Tibial artery (tissue), 4 donors: ENCODE results near the gene HNRNPH1.

Experiments used
- DNase-seq, 2 donors: peaks; one replicate each; pipeline ENCODE4 v3.0.0-alpha.2; 2019
- H3K27ac ChIP-seq, 2 donors: fragments of 200-600 bp; sonication (generic) in 1 of 2; 1 replicate in 1 of 2; 2 replicates in 1 of 2; pipeline ENCODE4 v1.5.1; 2018 to 2019; ENCODE audit warnings: mild to moderate bottlenecking in 1 of 2
- H3K27me3 ChIP-seq, 2 donors: fragments of 200-600 bp; sonication (generic) in 1 of 2; one replicate each; pipeline versions ENCODE4 v1.5.1 to v1.6.0; 2016 to 2019
- H3K36me3 ChIP-seq, 3 donors: fragments of 200-600 bp; sonication (generic) in 2 of 3; one replicate each; pipeline ENCODE4 v1.5.1; 2016 to 2019; ENCODE audit warnings: mild to moderate bottlenecking in 2 of 3
- H3K4me1 ChIP-seq, 4 donors: fragments of 200-600 bp; sonication (generic) in 2 of 4; 1 replicate in 3 of 4; 2 replicates in 1 of 4; pipeline ENCODE4 v1.5.1; 2016 to 2019
- H3K4me3 ChIP-seq, 2 donors: fragments of 200-600 bp; sonication (generic) in 1 of 2; 1 replicate in 1 of 2; 2 replicates in 1 of 2; pipeline ENCODE4 v1.5.1; 2018 to 2019; ENCODE audit warnings: mild to moderate bottlenecking in 2 of 2
- H3K9me3 ChIP-seq, 3 donors: fragments of 200-600 bp; sonication (generic) in 1 of 3; one replicate each; pipeline ENCODE4 v1.5.1; 2016 to 2019
- intact Hi-C: fragments of 100-400 bp; cut with DNase I; formaldehyde crosslinking; loops from one replicate; pipeline ENCODE4 v1.15.0; 2023; ENCODE audit warnings: low total_unique reads
- TF ChIP-seq, protein P1 (sequence below), 2 experiments: fragments of 200-600 bp in 1 of 2; fragments of 450-650 bp in 1 of 2; IDR thresholded peaks; one replicate each; pipeline ENCODE4 v1.5.1; 2017 to 2019; ENCODE audit warnings: antibody characterized with exemption in 2 of 2, mild to moderate bottlenecking in 1 of 2, moderate library complexity in 1 of 2

Gene HNRNPH1

DNA sequence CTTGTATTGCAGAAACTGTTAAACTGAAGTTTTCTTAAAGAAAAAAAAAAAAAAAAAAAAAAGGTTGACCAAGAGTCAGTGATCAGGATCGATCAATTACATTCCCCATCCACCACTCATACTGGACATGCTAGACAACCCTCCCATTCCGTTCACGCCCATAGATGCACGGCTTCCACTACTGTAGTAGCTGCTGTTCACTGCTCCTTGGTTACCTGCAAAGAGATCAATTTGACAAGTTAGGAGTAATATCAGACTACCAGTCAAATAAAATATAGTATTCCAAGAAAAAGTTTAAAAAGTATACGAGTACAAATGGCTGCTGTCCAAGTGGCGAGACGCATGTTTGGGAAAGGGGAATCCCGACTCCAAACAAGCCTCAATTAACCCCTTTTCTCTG, 8.7 kb downstream of the HNRNPH1 start:
- intact Hi-C loops, result no loop called here
- no peak overlapping the region for H3K27ac ChIP-seq
- H3K27me3 ChIP-seq, result no peaks in the 10 kb centered on the region
- peaks cover 75 to 99% (median 99%) of the 10 kb centered on the region in 3 donors for H3K36me3 ChIP-seq
- no peak overlapping the region for H3K4me3 ChIP-seq
- H3K4me1 ChIP-seq, result peaks cover 0 to 94% (median 35%) of the 10 kb centered on the region in 4 donors
- no peaks in the 10 kb centered on the region for H3K9me3 ChIP-seq
- DNase-seq, result peak in 1 of 2 donors; percentile 15
- TF ChIP-seq, protein P1, sequence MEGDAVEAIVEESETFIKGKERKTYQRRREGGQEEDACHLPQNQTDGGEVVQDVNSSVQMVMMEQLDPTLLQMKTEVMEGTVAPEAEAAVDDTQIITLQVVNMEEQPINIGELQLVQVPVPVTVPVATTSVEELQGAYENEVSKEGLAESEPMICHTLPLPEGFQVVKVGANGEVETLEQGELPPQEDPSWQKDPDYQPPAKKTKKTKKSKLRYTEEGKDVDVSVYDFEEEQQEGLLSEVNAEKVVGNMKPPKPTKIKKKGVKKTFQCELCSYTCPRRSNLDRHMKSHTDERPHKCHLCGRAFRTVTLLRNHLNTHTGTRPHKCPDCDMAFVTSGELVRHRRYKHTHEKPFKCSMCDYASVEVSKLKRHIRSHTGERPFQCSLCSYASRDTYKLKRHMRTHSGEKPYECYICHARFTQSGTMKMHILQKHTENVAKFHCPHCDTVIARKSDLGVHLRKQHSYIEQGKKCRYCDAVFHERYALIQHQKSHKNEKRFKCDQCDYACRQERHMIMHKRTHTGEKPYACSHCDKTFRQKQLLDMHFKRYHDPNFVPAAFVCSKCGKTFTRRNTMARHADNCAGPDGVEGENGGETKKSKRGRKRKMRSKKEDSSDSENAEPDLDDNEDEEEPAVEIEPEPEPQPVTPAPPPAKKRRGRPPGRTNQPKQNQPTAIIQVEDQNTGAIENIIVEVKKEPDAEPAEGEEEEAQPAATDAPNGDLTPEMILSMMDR (IDR thresholded peaks at IDR 0.05), result no peak

DNA sequence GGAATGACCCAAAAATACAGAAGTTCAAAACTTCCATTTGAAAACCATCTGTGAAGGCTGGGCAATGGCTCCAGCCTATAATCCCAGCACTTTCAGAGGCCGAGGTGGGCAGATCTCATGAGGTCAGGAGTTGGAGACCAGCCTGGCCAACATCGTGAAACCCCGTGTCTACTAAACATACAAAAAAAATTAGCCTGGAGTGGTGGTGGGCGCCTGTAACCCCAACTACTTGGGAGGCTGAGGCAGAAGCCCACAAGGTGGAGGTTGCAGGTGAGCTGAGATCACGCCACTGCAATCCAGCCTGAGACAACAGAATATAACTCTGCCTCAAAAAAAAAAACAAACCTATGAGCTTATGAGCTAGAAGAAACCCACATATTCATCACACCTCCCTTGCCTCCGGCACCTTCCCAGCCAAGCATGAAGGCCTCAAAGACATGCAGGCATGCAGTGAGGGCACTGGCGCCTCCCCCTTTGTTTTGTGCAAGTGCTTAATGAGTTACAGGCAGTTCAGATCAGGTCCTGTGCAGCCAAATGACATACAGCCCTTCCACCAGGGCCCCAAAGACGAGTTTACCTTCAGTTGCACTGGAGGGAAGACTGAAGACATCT, 9.9 kb downstream of the HNRNPH1 start:
- H3K27ac ChIP-seq, result no peak overlapping the region
- H3K36me3 ChIP-seq, result peaks cover 81 to 99% (median 99%) of the 10 kb centered on the region in 3 donors
- H3K9me3 ChIP-seq, result no peaks in the 10 kb centered on the region

DNA sequence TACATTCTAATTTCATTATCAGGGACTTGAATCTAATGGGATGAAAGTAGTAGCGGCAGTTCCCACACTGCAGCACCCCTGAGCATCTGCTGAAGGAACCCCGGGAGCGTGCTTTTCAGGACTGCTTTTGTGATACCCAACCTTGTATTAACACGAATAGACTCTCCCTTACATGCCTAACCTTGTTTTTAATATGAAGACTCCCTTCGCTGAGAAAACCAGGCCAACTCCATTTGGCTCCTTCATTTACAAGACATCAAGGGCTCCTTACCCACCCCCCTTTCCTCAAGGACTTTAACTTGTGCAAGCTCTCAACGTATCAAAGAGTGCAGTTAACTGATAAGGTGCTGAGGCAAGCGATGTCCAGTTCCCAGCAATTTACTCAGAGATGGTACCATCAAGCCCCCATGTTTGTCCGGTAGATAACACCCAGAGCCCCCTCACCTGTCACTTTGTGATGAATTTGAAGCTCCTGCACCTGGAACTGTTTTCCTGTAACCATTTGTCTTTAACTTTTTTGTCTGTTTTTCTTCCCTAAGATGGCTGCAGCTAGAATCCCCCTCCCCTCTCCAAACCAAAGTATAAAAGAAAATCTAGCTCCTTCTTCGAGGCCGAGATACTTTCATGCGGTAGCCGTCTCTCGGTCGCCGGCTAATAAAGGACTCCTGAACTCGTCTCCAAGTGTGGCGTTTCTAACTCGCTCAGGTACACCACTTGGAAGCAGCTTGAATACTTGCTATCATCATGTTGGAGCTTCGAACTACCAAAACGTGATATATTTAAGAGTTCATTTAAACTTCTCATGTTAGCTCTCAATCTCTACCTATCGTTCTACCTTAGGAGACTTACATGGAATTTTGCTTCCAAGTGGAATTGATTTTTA, 10.7 kb downstream of the HNRNPH1 start:
- peak in 1 of 2 donors; percentile 32 for DNase-seq
- TF ChIP-seq, protein P1 (IDR thresholded peaks at IDR 0.05), result no peak
- no peak overlapping the region for H3K27ac ChIP-seq
- peaks cover 73 to 99% (median 91%) of the 10 kb centered on the region in 3 donors for H3K36me3 ChIP-seq
- intact Hi-C loops, result no loop called here
- H3K9me3 ChIP-seq, result no peaks in the 10 kb centered on the region
- no peaks in the 10 kb centered on the region for H3K27me3 ChIP-seq
- H3K4me1 ChIP-seq, result peaks cover 0 to 79% (median 17%) of the 10 kb centered on the region in 4 donors
- no peak overlapping the region for H3K4me3 ChIP-seq

More for the DNA sequence above, 9.9 kb downstream of the HNRNPH1 start:
- Histone ChIP-seq H3K4me1 (peaks cover 0 to 82% (median 24%) of the 10 kb centered on the region in 4 donors), H3K4me3 (no peak overlapping the region), H3K27me3 (no peaks in the 10 kb centered on the region)
- TF ChIP-seq, protein P1 (IDR thresholded peaks at IDR 0.05), result no peak
- intact Hi-C loops, result no loop called here
- peak in 1 of 2 donors; percentile 55 for DNase-seq

DNA sequence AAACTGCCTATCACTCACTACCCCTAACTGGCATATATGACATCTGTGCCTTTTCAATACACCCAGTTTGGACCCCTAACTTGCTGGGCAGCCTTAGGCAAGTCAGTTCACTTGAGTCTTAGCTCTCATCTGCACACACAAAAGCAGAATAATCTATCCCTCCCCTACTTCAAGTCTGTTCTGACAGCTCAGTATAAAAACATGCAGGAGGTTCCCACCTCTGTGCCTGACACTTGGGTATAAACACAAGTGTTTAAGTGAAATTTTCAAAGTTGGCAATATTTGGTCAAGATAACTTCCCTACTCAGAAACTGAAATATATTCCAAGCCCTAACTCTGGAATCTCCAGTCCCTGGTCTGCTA, 12.6 kb downstream of the HNRNPH1 start:
- Histone ChIP-seq H3K4me3 (no peak overlapping the region), H3K36me3 (peaks cover 65 to 99% (median 88%) of the 10 kb centered on the region in 3 donors), H3K27me3 (no peaks in the 10 kb centered on the region), H3K9me3 (no peaks in the 10 kb centered on the region), H3K4me1 (peaks cover 0 to 63% (median 11%) of the 10 kb centered on the region in 4 donors), H3K27ac (peak overlapping the region in 1 of 2 donors; percentile 33)
- intact Hi-C loops, result no loop called here
- TF ChIP-seq, protein P1 (IDR thresholded peaks at IDR 0.05), result no peak
- DNase-seq, result no peak

DNA sequence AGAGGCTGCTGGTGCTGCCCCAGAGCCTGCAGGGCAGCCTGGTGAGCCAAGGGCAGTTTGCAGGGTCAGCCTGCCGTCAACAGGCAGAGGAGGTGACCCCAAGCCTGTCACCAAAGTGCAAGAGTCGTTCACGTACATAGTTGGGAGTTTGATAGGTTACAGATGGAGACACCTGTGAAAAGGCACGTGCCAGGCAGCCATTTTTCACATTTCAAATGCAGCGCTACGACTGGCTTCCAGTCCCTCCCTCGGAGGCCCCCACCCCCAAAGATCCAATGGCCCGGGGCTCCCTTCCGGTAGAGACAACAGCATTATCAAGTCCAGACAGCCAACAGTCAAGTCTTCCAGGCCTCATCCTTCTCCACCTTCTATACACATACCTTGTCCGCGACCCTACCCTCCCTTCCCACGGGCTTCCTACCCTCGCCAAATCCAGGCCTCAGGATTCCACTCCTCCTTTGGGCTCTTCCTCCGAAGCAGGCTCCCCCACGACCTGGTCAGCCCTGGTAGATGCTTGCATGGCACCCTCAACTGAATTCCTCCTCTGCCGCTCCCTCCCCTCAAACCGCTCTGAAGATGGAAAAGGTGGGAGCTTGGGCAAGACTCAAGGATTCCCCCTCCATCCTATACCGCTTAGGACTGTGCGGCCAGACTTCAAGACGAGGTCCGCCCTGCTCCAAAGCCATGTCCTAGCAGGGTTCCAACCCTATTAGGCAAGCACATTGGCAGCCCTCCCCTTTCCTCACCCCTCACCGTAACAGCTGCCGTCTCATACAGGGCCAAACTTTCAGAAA, 13.2 kb downstream of the HNRNPH1 start:
- DNase-seq, result peak in 1 of 2 donors; percentile 68
- intact Hi-C loops, result no loop called here
- peaks cover 62 to 99% (median 88%) of the 10 kb centered on the region in 3 donors for H3K36me3 ChIP-seq
- H3K27me3 ChIP-seq, result no peaks in the 10 kb centered on the region
- H3K4me1 ChIP-seq, result peaks cover 0 to 58% (median 11%) of the 10 kb centered on the region in 4 donors
- H3K9me3 ChIP-seq, result no peaks in the 10 kb centered on the region
- H3K27ac ChIP-seq, result peak overlapping the region; percentile 15 to 33
- H3K4me3 ChIP-seq, result no peak overlapping the region
- TF ChIP-seq, protein P1 (IDR thresholded peaks at IDR 0.05), result no peak
